Peyer's patch (tissue), 4 donors: ENCODE measurements around the gene MAS1. TPM values are rescaled to one million over a fixed set of nuclear protein-coding genes. Genes with fewer than 3 reads are reported as not detected.

Experiments
- DNase-seq, 3 donors: peaks; one replicate each; pipeline ENCODE4 v3.0.0-alpha.2; 2017 to 2019
- H3K27ac ChIP-seq, 4 donors: fragments of 200-600 bp; sonication (generic); one replicate each; pipeline ENCODE4 v1.5.1; 2016 to 2019
- H3K27me3 ChIP-seq, 2 donors: fragments of 200-600 bp; sonication (generic); one replicate each; pipeline ENCODE4 v1.5.1; 2019
- H3K36me3 ChIP-seq, 3 donors: fragments of 200-600 bp; sonication (generic); one replicate each; pipeline ENCODE4 v1.5.1; 2016 to 2019
- H3K4me1 ChIP-seq, 4 donors: fragments of 200-600 bp; sonication (generic); one replicate each; pipeline ENCODE4 v1.5.1; 2016 to 2019
- H3K4me3 ChIP-seq, 4 donors: fragments of 200-600 bp; sonication (generic); 1 replicate in 3 of 4; 2 replicates in 1 of 4; pipeline ENCODE4 v1.5.1; 2016 to 2019; ENCODE audit warnings: mild to moderate bottlenecking in 1 of 4
- H3K9me3 ChIP-seq, 4 donors: fragments of 200-600 bp; sonication (generic); one replicate each; pipeline ENCODE4 v1.5.1; 2016 to 2019; ENCODE audit warnings: mild to moderate bottlenecking in 1 of 4
- POLR2A ChIP-seq, 2 donors: fragments of 450-650 bp; IDR thresholded peaks; one replicate each; pipeline ENCODE4 v1.5.1; 2017; ENCODE audit warnings: antibody characterized with exemption in 2 of 2, mild to moderate bottlenecking in 2 of 2, moderate library complexity in 2 of 2
- total RNA-seq, 4 donors: library from RNA; depleted of rRNA; stranded (reverse); fragments of >200 nt; gene quantifications; one replicate each; pipeline ENCODE4 v1.1.0, GENCODE V29; 2016
- TF ChIP-seq, protein P1 (sequence below), 6 experiments: fragments of 450-650 bp in 4 of 6; fragments of 200-600 bp in 2 of 6; sonication (generic) in 1 of 6; IDR thresholded peaks; one replicate each; pipeline ENCODE4 v1.5.1; 2017 to 2019; ENCODE audit warnings: antibody characterized with exemption in 6 of 6, mild to moderate bottlenecking in 3 of 6, moderate library complexity in 1 of 6

MAS1 gene
- total RNA-seq, 4 donors from 2014 or later, result not detected

DNA sequence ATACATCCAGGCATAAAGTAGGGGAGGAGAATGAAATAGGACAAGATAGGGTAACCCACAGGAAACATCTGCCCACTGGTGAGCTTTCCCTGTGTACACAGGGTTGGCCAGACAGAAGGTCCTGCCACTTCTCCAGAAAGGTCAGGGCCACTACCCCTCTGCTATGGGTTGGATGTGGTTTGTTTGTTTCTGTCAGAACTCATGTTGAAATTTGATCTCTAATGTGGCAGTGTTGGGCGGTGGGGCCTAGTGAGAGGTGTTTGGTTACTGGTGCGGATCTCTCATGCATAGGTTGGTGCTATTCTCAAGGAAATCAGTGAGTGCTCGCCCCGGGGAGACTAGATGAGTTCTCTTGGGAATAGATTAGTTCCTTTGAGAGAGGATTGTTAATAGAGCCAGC lies 15.6 kb upstream of the MAS1 start:
- Histone ChIP-seq H3K36me3 (no peaks in the 10 kb centered on the region), H3K4me1 (no peaks in the 10 kb centered on the region), H3K27ac (no peak overlapping the region), H3K9me3 (no peaks in the 10 kb centered on the region), H3K27me3 (no peaks in the 10 kb centered on the region), H3K4me3 (no peak overlapping the region)
- TF ChIP-seq, protein P1, sequence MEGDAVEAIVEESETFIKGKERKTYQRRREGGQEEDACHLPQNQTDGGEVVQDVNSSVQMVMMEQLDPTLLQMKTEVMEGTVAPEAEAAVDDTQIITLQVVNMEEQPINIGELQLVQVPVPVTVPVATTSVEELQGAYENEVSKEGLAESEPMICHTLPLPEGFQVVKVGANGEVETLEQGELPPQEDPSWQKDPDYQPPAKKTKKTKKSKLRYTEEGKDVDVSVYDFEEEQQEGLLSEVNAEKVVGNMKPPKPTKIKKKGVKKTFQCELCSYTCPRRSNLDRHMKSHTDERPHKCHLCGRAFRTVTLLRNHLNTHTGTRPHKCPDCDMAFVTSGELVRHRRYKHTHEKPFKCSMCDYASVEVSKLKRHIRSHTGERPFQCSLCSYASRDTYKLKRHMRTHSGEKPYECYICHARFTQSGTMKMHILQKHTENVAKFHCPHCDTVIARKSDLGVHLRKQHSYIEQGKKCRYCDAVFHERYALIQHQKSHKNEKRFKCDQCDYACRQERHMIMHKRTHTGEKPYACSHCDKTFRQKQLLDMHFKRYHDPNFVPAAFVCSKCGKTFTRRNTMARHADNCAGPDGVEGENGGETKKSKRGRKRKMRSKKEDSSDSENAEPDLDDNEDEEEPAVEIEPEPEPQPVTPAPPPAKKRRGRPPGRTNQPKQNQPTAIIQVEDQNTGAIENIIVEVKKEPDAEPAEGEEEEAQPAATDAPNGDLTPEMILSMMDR (IDR thresholded peaks at IDR 0.05), result no peak
- TF ChIP-seq POLR2A (IDR thresholded peaks at IDR 0.05), result no peak
- DNase-seq, result no peak

DNA sequence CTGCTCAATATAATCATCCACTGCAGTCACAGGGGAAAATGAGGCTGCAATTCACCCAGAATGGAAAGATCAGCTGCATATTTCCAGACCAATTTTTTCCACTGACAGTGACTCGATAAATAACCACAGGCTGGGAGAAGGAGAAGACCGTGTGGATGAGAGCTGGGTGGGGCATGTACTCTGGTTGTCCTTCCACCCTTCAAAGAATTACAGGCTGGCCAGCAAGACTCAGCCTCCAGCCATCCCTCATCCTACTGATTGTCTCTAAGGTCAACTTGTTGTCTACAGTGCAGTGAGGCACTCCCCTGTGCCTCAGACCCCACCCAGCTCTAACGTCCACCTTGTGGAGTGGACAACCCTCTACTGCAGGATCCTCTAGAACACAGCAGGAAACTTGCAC lies 14.5 kb upstream of the MAS1 start:
- no peak for DNase-seq
- H3K4me1 ChIP-seq, result no peaks in the 10 kb centered on the region
- no peaks in the 10 kb centered on the region for H3K27me3 ChIP-seq
- no peak overlapping the region for H3K4me3 ChIP-seq
- no peaks in the 10 kb centered on the region for H3K9me3 ChIP-seq
- TF ChIP-seq, protein P1 (IDR thresholded peaks at IDR 0.05), result no peak
- TF ChIP-seq POLR2A (IDR thresholded peaks at IDR 0.05), result no peak
- no peaks in the 10 kb centered on the region for H3K36me3 ChIP-seq
- no peak overlapping the region for H3K27ac ChIP-seq

DNA sequence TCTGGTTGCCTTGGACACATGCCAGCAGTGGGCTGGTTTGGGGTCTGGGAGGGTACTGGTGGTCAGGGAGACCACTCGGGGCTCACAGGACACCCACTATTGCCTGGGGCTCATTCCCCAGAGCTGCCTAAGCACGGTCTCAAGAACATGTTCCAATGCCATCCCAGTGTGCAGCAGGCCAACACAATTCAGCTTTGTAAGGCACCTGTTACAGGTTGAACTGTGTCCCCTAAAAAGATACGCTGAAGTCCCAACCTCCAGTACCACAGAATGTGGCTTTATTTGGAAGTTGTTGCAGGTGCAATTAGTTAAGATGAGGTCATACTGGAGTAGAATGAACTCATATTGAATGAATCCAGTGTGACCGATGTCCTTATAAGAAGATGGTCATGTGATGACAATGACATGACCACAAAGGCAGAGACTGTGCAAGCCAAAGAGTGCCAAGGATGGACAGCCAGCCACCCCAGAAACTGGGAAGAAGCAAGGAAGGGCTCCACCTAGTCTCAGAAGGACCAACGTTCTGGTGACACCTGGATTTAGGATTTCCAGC lies 13.5 kb upstream of the MAS1 start:
- Histone ChIP-seq H3K9me3 (no peaks in the 10 kb centered on the region), H3K4me3 (no peak overlapping the region), H3K27me3 (no peaks in the 10 kb centered on the region), H3K4me1 (no peaks in the 10 kb centered on the region), H3K36me3 (no peaks in the 10 kb centered on the region), H3K27ac (no peak overlapping the region)
- DNase-seq, result no peak
- TF ChIP-seq, protein P1 (IDR thresholded peaks at IDR 0.05), result no peak
- no peak for TF ChIP-seq POLR2A (IDR thresholded peaks at IDR 0.05)

DNA sequence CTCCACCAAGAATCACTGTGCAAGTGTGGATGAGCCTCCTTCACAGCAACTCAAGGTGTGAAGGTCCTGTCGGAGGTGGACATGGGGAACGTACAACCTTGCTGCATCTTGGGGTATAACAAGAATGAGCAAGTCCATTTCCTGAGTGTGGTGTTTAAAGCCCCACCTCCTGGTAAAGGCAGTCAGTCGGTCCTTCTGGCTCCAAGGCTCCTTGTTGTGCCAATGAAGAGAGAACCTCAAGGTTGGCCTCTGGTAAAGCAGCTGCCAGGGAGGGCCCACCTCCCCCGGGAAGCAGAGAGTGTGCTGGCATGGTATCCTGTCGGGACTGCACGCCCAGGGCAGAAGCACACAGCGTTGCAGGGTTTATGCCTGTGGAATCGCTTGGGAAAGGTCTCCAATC lies 12.4 kb upstream of the MAS1 start:
- H3K27me3 ChIP-seq, result no peaks in the 10 kb centered on the region
- no peak overlapping the region for H3K27ac ChIP-seq
- no peak for DNase-seq
- no peaks in the 10 kb centered on the region for H3K4me1 ChIP-seq
- H3K36me3 ChIP-seq, result no peaks in the 10 kb centered on the region
- no peaks in the 10 kb centered on the region for H3K9me3 ChIP-seq
- TF ChIP-seq, protein P1 (IDR thresholded peaks at IDR 0.05), result no peak
- no peak for TF ChIP-seq POLR2A (IDR thresholded peaks at IDR 0.05)
- no peak overlapping the region for H3K4me3 ChIP-seq

DNA sequence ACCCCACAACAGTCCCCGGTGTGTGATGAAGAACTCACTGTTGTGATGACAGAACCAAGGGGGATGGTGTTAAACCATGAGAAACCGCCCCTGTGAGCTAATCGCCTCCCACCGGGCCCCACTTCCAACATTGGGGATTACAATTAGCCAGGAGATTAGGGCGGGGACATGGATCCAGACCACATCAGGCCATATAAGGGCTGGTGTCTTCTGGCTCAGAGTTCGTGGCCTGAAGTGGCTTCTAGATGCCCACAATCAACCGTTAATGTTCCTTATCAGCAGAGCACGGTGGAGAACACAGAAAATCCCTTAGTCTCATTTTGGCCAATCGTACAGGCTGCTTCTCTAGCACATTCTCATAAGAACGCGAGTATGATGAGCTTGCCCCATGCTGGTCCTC lies 10.9 kb upstream of the MAS1 start:
- TF ChIP-seq, protein P1 (IDR thresholded peaks at IDR 0.05), result no peak
- TF ChIP-seq POLR2A (IDR thresholded peaks at IDR 0.05), result no peak
- H3K27me3 ChIP-seq, result no peaks in the 10 kb centered on the region
- no peaks in the 10 kb centered on the region for H3K36me3 ChIP-seq
- H3K4me3 ChIP-seq, result no peak overlapping the region
- DNase-seq, result no peak
- no peaks in the 10 kb centered on the region for H3K4me1 ChIP-seq
- no peak overlapping the region for H3K27ac ChIP-seq
- H3K9me3 ChIP-seq, result no peaks in the 10 kb centered on the region
